HG02840 (cell line): ENCODE data around the gene ZNF827.

ENCODE experiments used
- ATAC-seq: cut with Tn5 transposase; IDR thresholded peaks from one replicate; pipeline ENCODE4 v1.9.1; 2021; ENCODE audit warnings: mild to moderate bottlenecking, moderate library complexity, moderate number of reproducible peaks; ENCODE audit not compliant: unreplicated experiment, low FRiP score

The ZNF827 gene

GRCh38 chr4:145935253-145936141 is 3.1 kb downstream of the ZNF827 start:
- ATAC-seq: peak; percentile 33

DNA sequence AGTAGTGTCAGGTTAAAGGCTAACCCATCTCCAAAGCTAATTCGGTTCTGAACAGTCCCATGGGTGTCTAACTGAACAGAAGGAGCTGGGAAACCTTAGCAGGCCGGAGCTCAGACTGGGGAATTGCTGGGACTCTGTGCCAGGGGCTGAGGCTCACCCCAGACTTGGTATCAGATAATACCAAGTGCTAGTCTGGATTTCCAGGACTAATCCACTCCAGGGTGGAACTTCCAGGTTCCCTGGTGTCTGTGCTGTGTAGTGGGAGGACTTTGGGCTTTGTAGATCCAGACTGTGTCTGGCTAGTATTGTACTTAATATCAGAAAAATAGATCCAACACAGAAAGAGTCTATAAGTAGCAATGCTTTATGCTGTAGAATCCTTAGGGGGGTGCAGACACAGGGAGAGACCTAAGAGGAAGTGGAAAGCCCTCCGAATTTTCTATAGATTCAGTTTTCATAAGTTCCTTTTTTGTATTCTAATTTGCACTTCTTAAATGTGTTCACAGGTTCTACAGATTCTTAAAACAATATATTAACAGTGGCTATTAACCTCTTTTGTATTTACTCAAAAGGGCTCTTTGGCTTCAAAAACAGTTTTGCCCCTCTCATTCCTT is 4.1 kb downstream of the ZNF827 start:
- no peak for ATAC-seq

DNA sequence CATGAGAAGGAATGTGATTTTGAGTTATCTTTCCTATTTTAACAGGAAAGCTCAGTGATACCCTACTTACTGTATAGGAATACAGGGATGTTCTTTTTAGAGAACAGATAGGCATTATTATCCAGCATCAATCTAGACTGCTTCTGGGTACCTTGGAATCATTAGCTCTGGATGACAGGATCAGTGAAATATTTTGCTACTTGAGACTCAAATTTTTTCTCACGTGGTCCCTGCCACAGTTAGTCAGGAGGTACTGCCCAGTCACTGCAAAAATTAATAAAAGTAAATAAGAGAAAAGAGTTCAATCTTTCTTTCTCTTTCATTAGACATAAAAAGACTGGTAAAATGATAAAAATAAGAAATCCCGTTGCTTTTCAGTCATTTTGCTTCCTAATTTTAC is 5.5 kb downstream of the ZNF827 start:
- no peak for ATAC-seq

DNA sequence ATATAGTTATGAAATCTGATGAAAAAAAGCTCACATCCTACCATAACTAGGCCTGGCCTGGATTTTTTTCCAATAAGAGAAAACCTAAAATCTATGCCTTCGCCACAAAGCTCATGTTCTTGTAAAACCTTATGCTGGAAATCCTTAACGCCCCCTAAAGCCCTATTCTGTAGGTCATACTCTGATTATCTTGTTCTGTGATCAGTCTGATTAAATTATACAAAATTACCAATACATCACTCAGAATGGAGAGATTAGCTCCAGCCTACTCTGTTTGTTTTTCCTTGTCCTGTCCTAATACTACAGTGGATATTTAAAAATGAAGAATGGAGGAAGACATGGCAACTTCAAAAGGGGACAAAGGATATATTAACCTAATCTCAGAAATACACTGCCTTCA is 7.2 kb downstream of the ZNF827 start:
- no peak for ATAC-seq

- ATAC-seq: no peak
Measured at GRCh38 chr4:145930592-145930991, 8.0 kb downstream of the ZNF827 start.

GRCh38 chr4:145929415-145930178 is 9.0 kb downstream of the ZNF827 start:
- ATAC-seq: no peak

DNA sequence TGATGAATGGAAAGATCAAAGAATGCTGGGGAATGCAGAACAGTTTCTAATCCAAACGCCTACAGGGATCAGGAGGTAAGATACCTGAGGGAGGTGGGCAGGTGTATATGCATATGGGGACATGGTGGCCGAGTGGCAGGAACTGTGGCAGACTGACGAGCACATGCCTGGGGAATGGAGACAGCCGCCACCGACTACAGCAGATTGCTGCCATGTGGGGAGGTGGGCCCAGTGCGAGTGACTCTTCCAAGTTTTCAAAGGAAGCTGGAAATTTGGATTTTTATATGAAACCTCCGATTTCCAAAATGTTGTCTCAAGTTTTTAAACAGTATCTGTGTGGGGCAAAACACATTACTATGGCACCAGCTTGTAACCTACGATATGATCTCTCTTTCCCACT is 9.9 kb downstream of the ZNF827 start:
- ATAC-seq: no peak

DNA sequence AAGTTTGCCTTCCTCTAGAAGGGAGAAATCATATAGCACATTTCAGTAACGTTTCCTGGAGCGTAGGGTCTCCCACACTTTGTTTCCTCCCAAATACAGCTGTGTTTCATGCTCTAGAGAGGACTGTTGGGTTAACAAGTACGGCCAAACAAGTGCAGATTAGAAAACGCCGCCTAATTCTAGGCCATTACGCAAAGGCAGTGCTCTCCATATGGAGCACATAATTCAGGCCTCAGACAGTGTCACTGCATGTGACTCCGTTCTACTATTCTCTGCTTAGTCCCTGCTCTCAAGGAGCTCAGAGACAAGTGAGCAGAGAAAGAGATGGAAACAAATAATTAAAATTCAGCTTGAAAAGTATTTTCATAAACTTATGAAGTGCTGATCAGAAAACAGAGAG is 11.6 kb downstream of the ZNF827 start:
- no peak for ATAC-seq

- ATAC-seq: no peak
Measured at GRCh38 chr4:145921231-145921630, 17.4 kb downstream of the ZNF827 start.

- no peak for ATAC-seq
Measured at GRCh38 chr4:145920205-145920604, 18.4 kb downstream of the ZNF827 start.

GRCh38 chr4:145912376-145912775 is 26.2 kb downstream of the ZNF827 start:
- no peak for ATAC-seq

GRCh38 chr4:145909773-145910172 is 28.9 kb downstream of the ZNF827 start:
- no peak for ATAC-seq

DNA sequence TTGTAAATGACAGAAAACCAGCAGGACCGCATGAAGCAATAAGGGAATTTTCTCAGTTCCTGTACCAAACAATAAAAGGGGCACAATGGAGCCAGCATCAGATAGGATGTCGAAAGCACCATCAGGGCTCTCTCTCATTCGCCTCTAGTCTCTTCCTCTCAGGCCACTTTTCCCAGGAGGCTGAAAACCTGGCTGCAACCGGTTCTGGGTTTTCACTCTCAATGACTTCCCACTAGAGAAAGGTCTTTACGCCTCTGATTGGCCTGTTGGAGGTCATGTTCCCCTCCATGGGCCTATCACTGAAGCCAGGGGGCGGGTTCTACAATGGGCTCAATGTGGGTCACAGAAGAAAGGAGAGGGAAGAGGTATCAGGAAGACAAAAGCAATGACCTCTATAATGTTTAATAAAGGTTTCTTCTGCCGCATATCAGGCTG is 29.3 kb downstream of the ZNF827 start:
- no peak for ATAC-seq

DNA sequence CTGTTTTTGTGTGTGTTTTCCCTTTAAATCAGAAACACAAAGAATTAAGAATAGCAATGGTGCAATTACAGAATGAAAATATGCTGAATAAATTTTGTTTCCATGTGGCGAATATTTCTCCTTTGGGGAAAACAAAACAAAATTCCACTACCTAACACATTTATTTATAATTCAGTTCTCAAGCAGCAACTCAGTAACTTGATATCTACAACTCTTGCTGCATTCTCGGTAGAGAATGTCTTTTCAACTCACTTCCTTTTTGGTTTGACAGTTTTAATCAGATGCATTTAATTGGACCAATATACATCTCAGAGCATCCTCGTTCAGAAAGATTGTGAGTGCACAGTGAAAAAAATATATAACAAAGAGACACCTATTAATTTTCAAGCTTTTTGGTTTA is 30.8 kb downstream of the ZNF827 start:
- no peak for ATAC-seq

DNA sequence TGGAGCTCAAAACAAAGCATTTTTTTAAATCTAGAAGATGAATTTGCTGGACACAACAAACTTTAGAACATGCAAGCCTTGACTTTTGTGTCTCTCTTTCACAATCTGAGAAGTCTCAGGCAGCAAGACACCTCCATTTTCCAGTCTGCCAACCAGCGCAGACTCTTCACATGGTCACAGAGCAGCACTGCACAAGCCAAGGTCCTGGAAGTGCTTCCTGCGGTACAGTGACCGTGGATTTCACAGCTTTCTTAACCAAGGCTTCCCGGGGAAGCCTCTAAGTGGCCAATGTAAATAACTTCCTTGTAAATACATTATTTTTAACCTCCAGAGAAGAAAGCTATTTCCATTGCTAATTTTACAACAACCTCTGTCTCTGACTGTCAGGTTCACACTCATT is 31.2 kb downstream of the ZNF827 start:
- no peak for ATAC-seq

DNA sequence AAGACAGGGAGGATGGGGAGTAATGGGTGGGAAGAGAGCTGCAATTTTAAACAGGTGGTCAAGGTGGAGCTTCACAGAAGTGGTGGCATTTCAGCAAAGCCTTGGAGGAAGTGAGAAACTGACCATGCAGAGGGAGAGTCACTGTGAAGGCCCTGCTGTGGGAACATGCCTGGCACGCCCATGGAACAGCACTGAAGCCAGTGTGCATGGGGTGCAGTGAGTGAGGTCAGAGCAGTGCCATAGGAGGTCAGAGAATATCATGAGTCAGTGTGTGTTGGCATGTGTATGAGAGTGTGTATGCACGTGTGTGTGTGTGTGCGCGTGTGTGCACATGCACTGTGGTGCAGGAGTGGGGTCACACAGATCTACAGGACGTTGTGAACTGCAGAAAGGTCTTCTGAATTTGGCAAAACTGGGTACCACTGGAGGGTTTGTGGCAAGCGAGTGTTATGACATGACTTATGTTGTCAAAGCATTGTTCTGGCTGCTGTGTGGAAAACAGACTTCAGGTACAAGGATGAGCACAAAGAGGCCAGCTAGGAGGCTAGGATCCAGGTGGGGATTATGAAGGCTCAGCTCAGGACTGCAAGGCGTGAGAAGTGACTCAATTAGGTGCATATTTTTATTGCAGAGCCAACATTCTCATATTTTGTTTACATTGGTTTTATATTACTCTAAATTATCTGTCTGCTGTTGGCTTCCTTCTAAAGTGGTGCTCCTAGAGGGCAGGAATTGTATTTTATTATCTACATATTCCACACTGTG is 34.0 kb downstream of the ZNF827 start:
- no peak for ATAC-seq

- ATAC-seq: no peak
Measured at GRCh38 chr4:145902522-145902921, 36.1 kb downstream of the ZNF827 start.

DNA sequence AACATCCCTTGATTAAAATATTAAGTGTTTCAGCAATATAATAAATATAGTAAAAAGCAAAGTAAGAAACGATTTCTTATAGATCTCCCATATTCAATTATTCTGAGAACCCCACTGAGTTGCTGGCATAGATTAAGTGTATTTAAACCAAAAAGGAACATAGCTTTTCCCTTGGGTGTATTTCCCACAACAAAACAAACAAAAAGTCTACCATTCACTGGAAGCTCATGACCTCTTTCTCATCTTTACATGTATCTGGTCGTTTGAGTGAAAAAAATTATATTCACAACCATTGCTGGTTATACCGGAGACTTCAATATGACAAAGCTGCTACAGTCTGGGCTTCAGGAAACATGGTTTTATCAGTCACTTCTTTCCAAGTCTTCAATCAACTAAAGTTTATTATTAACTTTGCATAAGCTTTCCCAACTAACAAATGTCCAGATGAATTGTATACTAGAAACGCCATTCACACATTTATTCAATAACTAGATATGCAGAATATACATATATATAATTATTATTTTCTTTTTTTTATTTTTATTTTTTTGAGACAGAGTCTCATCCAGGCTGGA is 38.6 kb downstream of the ZNF827 start:
- no peak for ATAC-seq

GRCh38 chr4:145898926-145899531 is 39.6 kb downstream of the ZNF827 start:
- no peak for ATAC-seq

GRCh38 chr4:145898466-145898865 is 40.2 kb downstream of the ZNF827 start:
- no peak for ATAC-seq
